Fibroblast of lung (primary cell): ENCODE data around the gene LIM2. TPM values are rescaled to one million over a fixed set of nuclear protein-coding genes. Genes with fewer than 3 reads are reported as not detected.
A peak's percentile ranks its signal among the peaks of the same experiment; 100 is the strongest.

Experiments
- DNase-seq, 2 donors: peaks; one replicate each; pipeline versions ENCODE4 v3.0.0 to v3.0.0-alpha.2; 2010; ENCODE audit warnings: low read depth in 2 of 2
- H2AFZ ChIP-seq: 2 replicates; pipeline ENCODE4 v1.5.1; 2012; ENCODE audit warnings: low read length, control low read depth, inconsistent platforms
- H3K27ac ChIP-seq: 2 replicates; pipeline ENCODE4 v1.5.1; 2011; ENCODE audit warnings: low read length, control low read depth; ENCODE audit not compliant: insufficient read depth
- H3K27me3 ChIP-seq: 2 replicates; pipeline ENCODE4 v1.5.1; 2011; ENCODE audit warnings: mild to moderate bottlenecking, low read length; ENCODE audit not compliant: control insufficient read depth, insufficient read depth
- H3K36me3 ChIP-seq: 2 replicates; pipeline ENCODE4 v1.5.1; 2011; ENCODE audit warnings: low read length; ENCODE audit not compliant: control insufficient read depth, insufficient read depth
- H3K4me1 ChIP-seq: 2 replicates; pipeline ENCODE4 v1.5.1; 2011; ENCODE audit warnings: low read length; ENCODE audit not compliant: control insufficient read depth, insufficient read depth; ENCODE audit errors: extremely low read depth
- H3K4me2 ChIP-seq: 2 replicates; pipeline ENCODE4 v1.5.1; 2011; ENCODE audit warnings: low read length, control low read depth; ENCODE audit not compliant: insufficient read depth; ENCODE audit errors: extremely low read depth
- H3K4me3 ChIP-seq, 4 experiments: fragments of 200-600 bp in 1 of 4; sonication (generic) in 1 of 4; replicated peaks in 1 of 4; 2 replicates each; pipeline ENCODE4 v1.5.1; 2011 to 2016; ENCODE audit warnings: low read length in 4 of 4, low read depth in 3 of 4, mild to moderate bottlenecking in 3 of 4, control low read depth in 2 of 4, inconsistent platforms in 1 of 4, mixed read lengths in 1 of 4; ENCODE audit not compliant: insufficient read depth in 1 of 4; ENCODE audit errors: control extremely low read depth in 1 of 4
- H3K79me2 ChIP-seq: 2 replicates; pipeline ENCODE4 v1.5.1; 2012; ENCODE audit warnings: mild to moderate bottlenecking, low read length, inconsistent platforms; ENCODE audit not compliant: control insufficient read depth, insufficient read depth
- H3K9ac ChIP-seq: 2 replicates; pipeline ENCODE4 v1.5.1; 2011; ENCODE audit warnings: mild to moderate bottlenecking, low read length, control low read depth; ENCODE audit not compliant: insufficient read depth
- H3K9me3 ChIP-seq: 2 replicates; pipeline ENCODE4 v1.5.1; 2012; ENCODE audit warnings: low read depth, low read length; ENCODE audit not compliant: control insufficient read depth, insufficient read depth
- H4K20me1 ChIP-seq: 2 replicates; pipeline ENCODE4 v1.5.1; 2011; ENCODE audit warnings: low read length; ENCODE audit not compliant: control insufficient read depth, insufficient read depth; ENCODE audit errors: extremely low read depth
- CTCF ChIP-seq, 2 donors: IDR thresholded peaks in 1 of 2; conservative IDR thresholded peaks in 1 of 2; 1 replicate in 1 of 2; 2 replicates in 1 of 2; pipeline ENCODE4 v1.5.1; 2011 to 2012; ENCODE audit warnings: low read length in 2 of 2, control low read depth in 1 of 2, inconsistent platforms in 1 of 2, low read depth in 1 of 2, mild to moderate bottlenecking in 1 of 2
- EZH2 ChIP-seq: IDR thresholded peaks from 2 replicates; pipeline ENCODE4 v1.5.1; 2012; ENCODE audit warnings: low read length, control low read depth, mild to moderate bottlenecking; ENCODE audit errors: missing control alignments
- polyA plus RNA-seq, 2 donors: library from polyadenylated mRNA; depleted of rRNA in 1 of 2; stranded (reverse) in 1 of 2; unstranded in 1 of 2; fragments of >200 nt; gene quantifications; 2 replicates each; pipeline ENCODE4 v1.2.1, GENCODE V29; 2011 to 2012; ENCODE audit warnings: missing spikeins in 1 of 2
- total RNA-seq: library from RNA; depleted of rRNA; stranded (reverse); fragments of >200 nt; gene quantifications from 2 replicates; pipeline ENCODE4 v1.2.1, GENCODE V29; 2014

The LIM2 gene
- total and polyA plus RNA-seq, 2 donors (not counting 1 experiment from before 2014, with no cell fraction given), result not detected

- DNase-seq, result no peak
Observed at GRCh38 chr19:51341066-51341465, 46.7 kb downstream of the LIM2 start.

GRCh38 chr19:51339687-51340656 lies 47.8 kb downstream of the LIM2 start:
- H3K4me3 ChIP-seq, result peak overlapping the region; percentile 51 to 79 (median 68)
- TF ChIP-seq CTCF (conservative IDR thresholded peaks at IDR 0.05 in 1 of 2, IDR thresholded peaks at IDR 0.05 in 1 of 2; ENCODE audit: low read depth in 1 of 2, low read length in 2 of 2), result peak in 1 of 2 donors; percentile 11
- TF ChIP-seq EZH2, result no peak
- H3K4me1 ChIP-seq, result peaks cover 6% of the 10 kb centered on the region
- H2AFZ ChIP-seq, result peak overlapping the region; percentile 82
- H3K4me2 ChIP-seq, result peak overlapping the region; percentile 95
- H3K9me3 ChIP-seq, result no peaks in the 10 kb centered on the region
- peak; percentile 94 to 96 for DNase-seq
- H3K27ac ChIP-seq, result peak overlapping the region; percentile 0
- H3K79me2 ChIP-seq, result no peaks in the 10 kb centered on the region
- no peaks in the 10 kb centered on the region for H3K27me3 ChIP-seq
- no peaks in the 10 kb centered on the region for H3K36me3 ChIP-seq
- no peaks in the 10 kb centered on the region for H4K20me1 ChIP-seq
- peak overlapping the region; percentile 65 for H3K9ac ChIP-seq

More at GRCh38 chr19:51341066-51341465, 46.7 kb downstream of the LIM2 start:
- TF ChIP-seq EZH2, result no peak
- no peak for TF ChIP-seq CTCF (conservative IDR thresholded peaks at IDR 0.05 in 1 of 2, IDR thresholded peaks at IDR 0.05 in 1 of 2; ENCODE audit: low read depth in 1 of 2, low read length in 2 of 2)
- H3K9ac ChIP-seq, result no peak overlapping the region
- peaks cover 6% of the 10 kb centered on the region for H3K4me1 ChIP-seq
- no peaks in the 10 kb centered on the region for H3K9me3 ChIP-seq
- no peak overlapping the region for H3K4me3 ChIP-seq
- H4K20me1 ChIP-seq, result no peaks in the 10 kb centered on the region
- H3K27ac ChIP-seq, result no peak overlapping the region
- no peak overlapping the region for H2AFZ ChIP-seq
- H3K36me3 ChIP-seq, result no peaks in the 10 kb centered on the region
- no peaks in the 10 kb centered on the region for H3K79me2 ChIP-seq
- H3K4me2 ChIP-seq, result no peak overlapping the region
- no peaks in the 10 kb centered on the region for H3K27me3 ChIP-seq

- DNase-seq, result no peak
- peak overlapping the region; percentile 82 for H2AFZ ChIP-seq
- H3K4me2 ChIP-seq, result peak overlapping the region; percentile 95
- H3K79me2 ChIP-seq, result no peaks in the 10 kb centered on the region
- peak overlapping the region; percentile 45 for H3K27ac ChIP-seq
- H3K27me3 ChIP-seq, result no peaks in the 10 kb centered on the region
- no peaks in the 10 kb centered on the region for H3K36me3 ChIP-seq
- H3K4me1 ChIP-seq, result peaks cover 6% of the 10 kb centered on the region
- H3K9ac ChIP-seq, result peak overlapping the region; percentile 20
- no peaks in the 10 kb centered on the region for H3K9me3 ChIP-seq
- no peaks in the 10 kb centered on the region for H4K20me1 ChIP-seq
- peak; percentile 15 to 20 for TF ChIP-seq CTCF (conservative IDR thresholded peaks at IDR 0.05 in 1 of 2, IDR thresholded peaks at IDR 0.05 in 1 of 2; ENCODE audit: low read depth in 1 of 2, low read length in 2 of 2)
- TF ChIP-seq EZH2, result no peak
- H3K4me3 ChIP-seq, result peak overlapping the region; percentile 41 to 79 (median 68)
Observed at GRCh38 chr19:51339313-51339686, 48.5 kb downstream of the LIM2 start.
